ENCODE data around the gene OPCML. TPM values are rescaled to one million over a fixed set of nuclear protein-coding genes. Genes with fewer than 3 reads are reported as not detected.

The OPCML gene
- total and polyA plus RNA-seq, 2 donors (not counting 1 experiment from before 2014, with no cell fraction given) = not detected

DNA sequence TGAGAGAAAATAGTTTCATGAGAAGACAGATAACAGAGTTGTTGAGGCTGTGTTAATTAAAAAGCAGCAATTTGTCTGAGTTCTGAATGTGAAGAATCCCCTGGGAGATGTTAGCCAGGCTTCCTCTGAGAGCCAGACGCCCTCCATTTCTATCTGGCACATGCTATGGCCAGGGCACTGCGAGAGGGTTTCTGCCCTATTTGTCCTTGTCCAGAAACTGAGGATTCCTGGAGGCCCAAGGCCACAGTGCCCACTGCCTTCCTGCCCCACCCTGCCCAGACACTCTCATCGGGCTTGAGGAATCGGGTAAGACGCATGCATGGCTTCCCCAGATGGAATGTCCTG lies 484.6 kb downstream of the OPCML start:
- no peak overlapping the region for H3K4me2 ChIP-seq (replicated peaks; ENCODE audit: low read depth, low read length, poor library complexity, severe bottlenecking)
- no peak overlapping the region for H3K27ac ChIP-seq (ENCODE audit: low read length in 2 of 2)
- no peak for ATAC-seq (ENCODE audit: low read depth)
- ChIA-PET CTCF (no interaction called here), POLR2A (no interaction called here)
- H3K4me3 ChIP-seq (ENCODE audit: control extremely low read depth in 1 of 5, extremely low read depth in 1 of 5, insufficient read depth in 1 of 5, low read depth in 2 of 5, low read length in 4 of 5) = no peak overlapping the region
- no peaks in the 10 kb centered on the region for H3K36me3 ChIP-seq (replicated peaks in 1 of 2; ENCODE audit: control extremely low read depth in 1 of 2, control insufficient read depth in 1 of 2, extremely low read depth in 1 of 2, insufficient read depth in 2 of 2, low read length in 1 of 2)
- H3K27me3 ChIP-seq (replicated peaks in 1 of 4; ENCODE audit: control extremely low read depth in 1 of 4, control insufficient read depth in 3 of 4, insufficient read depth in 4 of 4, low read length in 3 of 4) = no peaks in the 10 kb centered on the region
- no peaks in the 10 kb centered on the region for H3K79me2 ChIP-seq (ENCODE audit: control insufficient read depth, insufficient read depth, low read length)
- intact Hi-C loops (cut with micrococcal nuclease) = no loop called here
- DNase-seq = no peak
- no peaks in the 10 kb centered on the region for H3K4me1 Mint-ChIP-seq
- H3K9ac ChIP-seq (ENCODE audit: low read length) = no peak overlapping the region
- no peak overlapping the region for H3K4me3 Mint-ChIP-seq
- no peaks in the 10 kb centered on the region for H3K27me3 Mint-ChIP-seq
- no peak overlapping the region for H2AFZ ChIP-seq (ENCODE audit: insufficient read depth, low read depth, low read length, poor library complexity, severe bottlenecking)
- TF ChIP-seq EZH2 (IDR thresholded peaks at IDR 0.05; ENCODE audit: borderline replicate concordance, insufficient read depth, low read depth, low read length, poor library complexity, severe bottlenecking) = no peak
- TF ChIP-seq, protein P1, sequence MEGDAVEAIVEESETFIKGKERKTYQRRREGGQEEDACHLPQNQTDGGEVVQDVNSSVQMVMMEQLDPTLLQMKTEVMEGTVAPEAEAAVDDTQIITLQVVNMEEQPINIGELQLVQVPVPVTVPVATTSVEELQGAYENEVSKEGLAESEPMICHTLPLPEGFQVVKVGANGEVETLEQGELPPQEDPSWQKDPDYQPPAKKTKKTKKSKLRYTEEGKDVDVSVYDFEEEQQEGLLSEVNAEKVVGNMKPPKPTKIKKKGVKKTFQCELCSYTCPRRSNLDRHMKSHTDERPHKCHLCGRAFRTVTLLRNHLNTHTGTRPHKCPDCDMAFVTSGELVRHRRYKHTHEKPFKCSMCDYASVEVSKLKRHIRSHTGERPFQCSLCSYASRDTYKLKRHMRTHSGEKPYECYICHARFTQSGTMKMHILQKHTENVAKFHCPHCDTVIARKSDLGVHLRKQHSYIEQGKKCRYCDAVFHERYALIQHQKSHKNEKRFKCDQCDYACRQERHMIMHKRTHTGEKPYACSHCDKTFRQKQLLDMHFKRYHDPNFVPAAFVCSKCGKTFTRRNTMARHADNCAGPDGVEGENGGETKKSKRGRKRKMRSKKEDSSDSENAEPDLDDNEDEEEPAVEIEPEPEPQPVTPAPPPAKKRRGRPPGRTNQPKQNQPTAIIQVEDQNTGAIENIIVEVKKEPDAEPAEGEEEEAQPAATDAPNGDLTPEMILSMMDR (IDR thresholded peaks at IDR 0.05) = no peak
- peaks cover 0 to 10% (median 0%) of the 10 kb centered on the region in 3 donors for H3K9me3 ChIP-seq (ENCODE audit: control extremely low read depth in 1 of 3, control insufficient read depth in 2 of 3, insufficient read depth in 1 of 3, low read length in 2 of 3)
- H3K27ac Mint-ChIP-seq = no peak overlapping the region
- 67% methylated on average over 5 of the region's 5 CpGs for WGBS (ENCODE audit: insufficient coverage)
- H3K9me3 Mint-ChIP-seq (ENCODE audit: insufficient read depth) = no peaks in the 10 kb centered on the region
- H4K20me1 ChIP-seq (ENCODE audit: control insufficient read depth, insufficient read depth, low read length, poor library complexity, severe bottlenecking) = no peaks in the 10 kb centered on the region
- no peaks in the 10 kb centered on the region for H3K4me1 ChIP-seq (ENCODE audit: control insufficient read depth in 2 of 2, insufficient read depth in 2 of 2, low read length in 2 of 2)

DNA sequence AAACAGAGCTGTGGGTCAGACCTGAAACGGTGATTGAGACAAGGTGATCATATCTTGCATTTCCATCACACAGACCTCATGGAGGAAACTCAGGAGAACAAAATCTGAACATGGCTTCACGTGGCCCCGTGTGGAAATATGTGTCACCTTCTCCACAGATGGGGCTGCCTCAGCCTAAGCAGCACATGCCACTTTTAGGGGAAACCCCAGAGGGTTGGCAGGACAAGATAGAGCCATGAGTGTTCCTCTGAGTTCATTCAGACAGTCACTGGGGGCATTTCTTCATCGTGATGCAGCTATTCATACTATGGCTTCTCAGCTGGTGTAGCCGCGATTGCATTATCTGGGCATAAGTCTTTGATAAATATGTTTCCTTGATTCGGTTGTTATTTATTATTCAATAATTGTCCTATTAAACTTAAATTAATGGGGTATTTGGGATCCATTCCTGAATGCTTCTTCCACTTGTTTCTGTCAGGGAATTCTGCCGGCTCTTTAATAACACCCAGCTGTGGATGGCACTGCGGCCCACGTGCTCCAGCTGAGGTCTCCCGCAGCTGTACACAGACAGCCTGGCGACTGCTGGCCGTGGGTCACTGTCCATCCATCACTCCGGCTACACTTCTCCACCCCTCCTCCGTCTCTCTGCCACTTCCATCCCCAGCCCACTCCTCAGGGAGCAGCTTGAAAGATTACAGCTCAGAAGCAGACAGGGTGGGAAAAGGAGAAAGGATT lies 485.1 kb downstream of the OPCML start:
- ChIA-PET POLR2A (no interaction called here), CTCF (no interaction called here)
- no peak overlapping the region for H2AFZ ChIP-seq (ENCODE audit: insufficient read depth, low read depth, low read length, poor library complexity, severe bottlenecking)
- intact Hi-C loops (cut with micrococcal nuclease) = no loop called here
- H3K4me1 ChIP-seq (ENCODE audit: control insufficient read depth in 2 of 2, insufficient read depth in 2 of 2, low read length in 2 of 2) = no peaks in the 10 kb centered on the region
- H3K27ac ChIP-seq (ENCODE audit: low read length in 2 of 2) = no peak overlapping the region
- H3K27me3 ChIP-seq (replicated peaks in 1 of 4; ENCODE audit: control extremely low read depth in 1 of 4, control insufficient read depth in 3 of 4, insufficient read depth in 4 of 4, low read length in 3 of 4) = no peaks in the 10 kb centered on the region
- WGBS (ENCODE audit: insufficient coverage) = 59% methylated on average over 10 of the region's 15 CpGs
- no peak for DNase-seq
- ATAC-seq (ENCODE audit: low read depth) = no peak
- no peak overlapping the region for H3K9ac ChIP-seq (ENCODE audit: low read length)
- Mint-ChIP-seq H3K27ac (no peak overlapping the region), H3K4me1 (no peaks in the 10 kb centered on the region), H3K4me3 (no peak overlapping the region), H3K9me3 (ENCODE audit: insufficient read depth) (no peaks in the 10 kb centered on the region), H3K27me3 (no peaks in the 10 kb centered on the region)
- no peak overlapping the region for H3K4me2 ChIP-seq (replicated peaks; ENCODE audit: low read depth, low read length, poor library complexity, severe bottlenecking)
- TF ChIP-seq, protein P1 (IDR thresholded peaks at IDR 0.05) = no peak
- TF ChIP-seq EZH2 (IDR thresholded peaks at IDR 0.05; ENCODE audit: borderline replicate concordance, insufficient read depth, low read depth, low read length, poor library complexity, severe bottlenecking) = no peak
- H3K79me2 ChIP-seq (ENCODE audit: control insufficient read depth, insufficient read depth, low read length) = no peaks in the 10 kb centered on the region
- no peaks in the 10 kb centered on the region for H3K36me3 ChIP-seq (replicated peaks in 1 of 2; ENCODE audit: control extremely low read depth in 1 of 2, control insufficient read depth in 1 of 2, extremely low read depth in 1 of 2, insufficient read depth in 2 of 2, low read length in 1 of 2)
- H3K4me3 ChIP-seq (ENCODE audit: control extremely low read depth in 1 of 5, extremely low read depth in 1 of 5, insufficient read depth in 1 of 5, low read depth in 2 of 5, low read length in 4 of 5) = no peak overlapping the region
- H3K9me3 ChIP-seq (ENCODE audit: control extremely low read depth in 1 of 3, control insufficient read depth in 2 of 3, insufficient read depth in 1 of 3, low read length in 2 of 3) = peaks cover 0 to 12% (median 0%) of the 10 kb centered on the region in 3 donors
- H4K20me1 ChIP-seq (ENCODE audit: control insufficient read depth, insufficient read depth, low read length, poor library complexity, severe bottlenecking) = no peaks in the 10 kb centered on the region
